Psoas muscle (tissue), 8 donors: ENCODE measurements around the gene ZNF335. TPM values are rescaled to one million over a fixed set of nuclear protein-coding genes. Genes with fewer than 3 reads are reported as not detected.

Source experiments
- ATAC-seq, 4 donors: fragments of 200-7000 bp; cut with Tn5 transposase; one replicate each; pipeline ENCODE4 v1.9.1; 2020; ENCODE audit warnings: moderate library complexity in 3 of 4, mild to moderate bottlenecking in 2 of 4
- DNase-seq, 2 donors: peaks; one replicate each; pipeline ENCODE4 v3.0.0-alpha.2; 2020
- H3K27ac ChIP-seq: fragments of 200-600 bp; one replicate; pipeline ENCODE4 v1.8.0; 2022
- H3K27me3 ChIP-seq, 3 donors: fragments of 200-600 bp in 1 of 3; one replicate each; pipeline versions ENCODE4 v1.6.1 to v1.8.0; 2013 to 2022; ENCODE audit warnings: low read length in 2 of 3, mild to moderate bottlenecking in 2 of 3, moderate library complexity in 1 of 3; ENCODE audit not compliant: insufficient read depth in 3 of 3
- H3K36me3 ChIP-seq, 2 donors: fragments of 200-600 bp in 1 of 2; one replicate each; pipeline versions ENCODE4 v1.6.1 to v1.8.0; 2013 to 2022; ENCODE audit warnings: low read depth in 1 of 2, mild to moderate bottlenecking in 1 of 2, moderate library complexity in 1 of 2; ENCODE audit not compliant: insufficient read depth in 1 of 2
- H3K4me1 ChIP-seq: fragments of 200-600 bp; one replicate; pipeline ENCODE4 v1.8.0; 2022
- H3K4me3 ChIP-seq: fragments of 200-600 bp; one replicate; pipeline ENCODE4 v1.8.0; 2022; ENCODE audit warnings: mild to moderate bottlenecking
- H3K9me3 ChIP-seq: fragments of 200-600 bp; one replicate; pipeline ENCODE4 v1.8.0; 2022
- WGBS, 3 donors: extraction: QIAGEN DNeasy Blood & Tissue Kit; methylation state at CpG; one replicate each; pipeline versions ENCODE4 v1.1.6 to v1.1.7; 2013; 5-methylcytosine and 5-hydroxymethylcytosine counted together
- intact Hi-C, 2 donors: fragments of 100-400 bp; cut with DNase I; formaldehyde crosslinking; loops; one replicate each; pipeline versions ENCODE4 v1.11.0 to v1.14.2; 2022
- polyA plus RNA-seq, 3 donors: library from polyadenylated mRNA; stranded (reverse); fragments of 200-250 nt; gene quantifications; one replicate each; pipeline ENCODE4 v1.2.3, GENCODE V29; 2013
- total RNA-seq, 4 donors: library from RNA; stranded (reverse); fragmentation: NEBNext Ultra II Directional in 2 of 4; extraction: Animal tissue kit (Norgen Biotek cat#: 25700) in 2 of 4; gene quantifications; one replicate each; pipeline versions ENCODE4 v1.2.1 to v1.2.4, GENCODE V29; 2021 to 2023
- TF ChIP-seq, protein P1 (sequence below): fragments of 200-600 bp; IDR thresholded peaks from one replicate; pipeline ENCODE4 v1.8.0; 2022; ENCODE audit warnings: antibody characterized with exemption
- donor health status: healthy with polysubstance abuse.
- donor health status: DM: no; HTN: no; CAD: no; lungs with moderate emphysema.
- donor health status: Bipolar disorder and iron deficiency.
- donor health status: healthy.
- donor health status: DM: yes; HTN: yes; CAD: no.
- donor health status: DM: no; HTN: no; CAD: no.
- donor health status: DM: no; HTN: no; CAD: no.
- donor health status: DM: yes; HTN: yes; CAD: no.

The ZNF335 gene
- total and polyA plus RNA-seq, 7 donors, result 6.9 to 11.5 (median 10.2) TPM

- TF ChIP-seq, protein P1, sequence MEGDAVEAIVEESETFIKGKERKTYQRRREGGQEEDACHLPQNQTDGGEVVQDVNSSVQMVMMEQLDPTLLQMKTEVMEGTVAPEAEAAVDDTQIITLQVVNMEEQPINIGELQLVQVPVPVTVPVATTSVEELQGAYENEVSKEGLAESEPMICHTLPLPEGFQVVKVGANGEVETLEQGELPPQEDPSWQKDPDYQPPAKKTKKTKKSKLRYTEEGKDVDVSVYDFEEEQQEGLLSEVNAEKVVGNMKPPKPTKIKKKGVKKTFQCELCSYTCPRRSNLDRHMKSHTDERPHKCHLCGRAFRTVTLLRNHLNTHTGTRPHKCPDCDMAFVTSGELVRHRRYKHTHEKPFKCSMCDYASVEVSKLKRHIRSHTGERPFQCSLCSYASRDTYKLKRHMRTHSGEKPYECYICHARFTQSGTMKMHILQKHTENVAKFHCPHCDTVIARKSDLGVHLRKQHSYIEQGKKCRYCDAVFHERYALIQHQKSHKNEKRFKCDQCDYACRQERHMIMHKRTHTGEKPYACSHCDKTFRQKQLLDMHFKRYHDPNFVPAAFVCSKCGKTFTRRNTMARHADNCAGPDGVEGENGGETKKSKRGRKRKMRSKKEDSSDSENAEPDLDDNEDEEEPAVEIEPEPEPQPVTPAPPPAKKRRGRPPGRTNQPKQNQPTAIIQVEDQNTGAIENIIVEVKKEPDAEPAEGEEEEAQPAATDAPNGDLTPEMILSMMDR, result no peak
- intact Hi-C loops, result no loop called here
- no peak for DNase-seq
- Histone ChIP-seq H3K4me1 (no peaks in the 10 kb centered on the region), H3K27me3 (no peaks in the 10 kb centered on the region), H3K36me3 (peaks cover 5 to 68% of the 10 kb centered on the region in 2 donors), H3K4me3 (no peak overlapping the region), H3K27ac (no peak overlapping the region), H3K9me3 (no peaks in the 10 kb centered on the region)
- ATAC-seq, result no peak
- 87 to 91% (median 90%) methylated on average over 12 to 13 of the region's 13 CpGs for WGBS, 3 donors
Observed at GRCh38 chr20:45899046-45899835, 72.8 kb downstream of the ZNF335 start.

Other genes starting within 250 kb of the ZNF335 start
- not detected for gene SPINT4, start 249.9 kb downstream of the ZNF335 start, total RNA-seq
- gene SPINT4, start 249.9 kb downstream of the ZNF335 start, polyA plus RNA-seq, result not detected
- gene WFDC3, start 180.3 kb downstream of the ZNF335 start, total RNA-seq, result 1 to 10 TPM in 1 of 4 donors, under 1 TPM in 2, not detected in 1; 0.64 to 1.2 (median 0.73) TPM
- gene WFDC3, start 180.3 kb downstream of the ZNF335 start, polyA plus RNA-seq, result under 1 TPM; 0.51 to 0.79 (median 0.61) TPM
- gene DNTTIP1, start 180.2 kb downstream of the ZNF335 start, total RNA-seq, result 10 to 100 TPM; 40.6 to 56.7 (median 44.9) TPM
- gene DNTTIP1, start 180.2 kb downstream of the ZNF335 start, polyA plus RNA-seq, result 10 to 100 TPM; 28.3 to 56.8 (median 53.9) TPM
- under 1 TPM; 0.32 to 0.42 (median 0.38) TPM for gene UBE2C, start 159.6 kb downstream of the ZNF335 start, total RNA-seq
- under 1 TPM in 2 of 3 donors, not detected in 1; 0.35 to 0.40 TPM for gene UBE2C, start 159.6 kb downstream of the ZNF335 start, polyA plus RNA-seq
- gene TNNC2, start 144.9 kb downstream of the ZNF335 start, total RNA-seq, result 1,000 to 10,000 TPM; 1,390 to 3,666 (median 2,654) TPM
- over 10,000 TPM in 1 of 3 donors, 1,000 to 10,000 TPM in 2; 2,508 to 10,677 (median 9,192) TPM for gene TNNC2, start 144.9 kb downstream of the ZNF335 start, polyA plus RNA-seq
- gene SNX21, start 138.4 kb downstream of the ZNF335 start, total RNA-seq, result 10 to 100 TPM; 22.3 to 44.9 (median 31.6) TPM
- gene SNX21, start 138.4 kb downstream of the ZNF335 start, polyA plus RNA-seq, result 10 to 100 TPM in 2 of 3 donors, 1 to 10 TPM in 1; 8.7 to 63.9 (median 21.2) TPM
- gene ACOT8, start 114.8 kb downstream of the ZNF335 start, total RNA-seq, result 10 to 100 TPM; 20.3 to 29.6 (median 24.9) TPM
- gene ACOT8, start 114.8 kb downstream of the ZNF335 start, polyA plus RNA-seq, result 10 to 100 TPM; 20.2 to 32.9 (median 29.3) TPM
- 1 to 10 TPM; 1.4 to 2.7 (median 1.5) TPM for gene ZSWIM3, start 114.6 kb downstream of the ZNF335 start, total RNA-seq
- gene ZSWIM3, start 114.6 kb downstream of the ZNF335 start, polyA plus RNA-seq, result 1 to 10 TPM; 1.1 to 2.0 (median 1.5) TPM
- gene ZSWIM1, start 91.0 kb downstream of the ZNF335 start, total RNA-seq, result 1 to 10 TPM; 6.1 to 10.0 (median 7.7) TPM
- gene ZSWIM1, start 91.0 kb downstream of the ZNF335 start, polyA plus RNA-seq, result 1 to 10 TPM; 3.5 to 5.3 (median 4.9) TPM
- 1 to 10 TPM; 1.3 to 2.7 (median 1.9) TPM for gene SPATA25, start 84.6 kb downstream of the ZNF335 start, total RNA-seq
- 1 to 10 TPM; 1.0 to 2.7 (median 1.6) TPM for gene SPATA25, start 84.6 kb downstream of the ZNF335 start, polyA plus RNA-seq
- 10 to 100 TPM in 1 of 4 donors, 1 to 10 TPM in 3; 5.3 to 11.8 (median 8.2) TPM for gene NEURL2, start 81.0 kb downstream of the ZNF335 start, total RNA-seq
- 1 to 10 TPM; 4.3 to 8.0 (median 7.2) TPM for gene NEURL2, start 81.0 kb downstream of the ZNF335 start, polyA plus RNA-seq
- gene CTSA, start 80.9 kb downstream of the ZNF335 start, total RNA-seq, result 10 to 100 TPM; 43.0 to 55.4 (median 47.3) TPM
- 10 to 100 TPM; 41.3 to 59.8 (median 51.8) TPM for gene CTSA, start 80.9 kb downstream of the ZNF335 start, polyA plus RNA-seq
- gene PLTP, start 60.0 kb downstream of the ZNF335 start, total RNA-seq, result 10 to 100 TPM; 19.0 to 38.0 (median 33.9) TPM
- gene PLTP, start 60.0 kb downstream of the ZNF335 start, polyA plus RNA-seq, result 10 to 100 TPM in 2 of 3 donors, 1 to 10 TPM in 1; 7.9 to 14.4 (median 13.1) TPM
- 10 to 100 TPM; 24.7 to 46.7 (median 32.0) TPM for gene PCIF1, start 37.5 kb downstream of the ZNF335 start, total RNA-seq
- 10 to 100 TPM; 26.0 to 41.3 (median 29.7) TPM for gene PCIF1, start 37.5 kb downstream of the ZNF335 start, polyA plus RNA-seq
- gene MMP9, start 36.7 kb upstream of the ZNF335 start, total RNA-seq, result 1 to 10 TPM in 1 of 4 donors, under 1 TPM in 3; 0.30 to 1.2 (median 0.53) TPM
- gene MMP9, start 36.7 kb upstream of the ZNF335 start, polyA plus RNA-seq, result under 1 TPM; 0.07 to 0.20 (median 0.19) TPM
- not detected for gene SLC12A5, start 57.0 kb upstream of the ZNF335 start, total RNA-seq
- gene SLC12A5, start 57.0 kb upstream of the ZNF335 start, polyA plus RNA-seq, result under 1 TPM in 1 of 3 donors, not detected in 2; 0.29 TPM
- 10 to 100 TPM; 11.2 to 17.3 (median 12.4) TPM for gene NCOA5, start 117.8 kb upstream of the ZNF335 start, total RNA-seq
- gene NCOA5, start 117.8 kb upstream of the ZNF335 start, polyA plus RNA-seq, result 10 to 100 TPM in 1 of 3 donors, 1 to 10 TPM in 2; 8.8 to 17.2 (median 9.6) TPM
- 1 to 10 TPM; 5.0 to 8.4 (median 7.6) TPM for gene CD40, start 146.1 kb upstream of the ZNF335 start, total RNA-seq
- gene CD40, start 146.1 kb upstream of the ZNF335 start, polyA plus RNA-seq, result 10 to 100 TPM in 2 of 3 donors, 1 to 10 TPM in 1; 5.0 to 13.8 (median 10.9) TPM